HEK293 (cell line): ENCODE measurements around the gene ATP13A2.

Source experiments
- CTCF ChIA-PET: fragments of 350-600 bp; formaldehyde crosslinking; extraction: SDS; loops from one replicate; lab custom pipeline; 2021; ENCODE audit warnings: antibody characterized with exemption; lab: Yijun Ruan, JAX
- POLR2A ChIA-PET: fragments of 300-600 bp; formaldehyde crosslinking; extraction: SDS; loops from one replicate; lab custom pipeline; 2020; ENCODE audit warnings: antibody characterized with exemption, inconsistent platforms; lab: Yijun Ruan, JAX
- H3K27ac ChIP-seq: fragments of 200-500 bp; sonication (Bioruptor generic); 2 replicates; pipeline ENCODE4 v1.5.1; 2014; ENCODE audit warnings: low read depth, low read length, control low read depth, inconsistent platforms; ENCODE audit errors: extremely low read depth
- H3K36me3 ChIP-seq, 2 experiments: fragments of 200-500 bp in 1 of 2; sonication (Bioruptor generic) in 1 of 2; 1 replicate in 1 of 2; 2 replicates in 1 of 2; pipeline ENCODE4 v1.5.1; 2014 to 2017; ENCODE audit warnings: inconsistent platforms in 2 of 2, low read length in 2 of 2; ENCODE audit not compliant: control insufficient read depth in 2 of 2, insufficient read depth in 1 of 2
- H3K4me1 ChIP-seq: fragments of 200-500 bp; sonication (Bioruptor generic); 2 replicates; pipeline ENCODE4 v1.5.1; 2014; ENCODE audit warnings: mild to moderate bottlenecking, low read length, inconsistent platforms; ENCODE audit not compliant: control insufficient read depth, insufficient read depth
- H3K4me3 ChIP-seq: 2 replicates; pipeline ENCODE4 v1.5.1; 2011; ENCODE audit warnings: low read depth, mild to moderate bottlenecking, control low read depth, low read length, moderate library complexity
- H3K9me3 ChIP-seq: fragments of 200-500 bp; sonication (Bioruptor generic); 2 replicates; pipeline ENCODE4 v1.5.1; 2014; ENCODE audit warnings: low read depth, low read length, inconsistent platforms; ENCODE audit not compliant: control insufficient read depth, insufficient read depth
- BCL11B ChIP-seq: fragments of 450-650 bp; formaldehyde crosslinking; IDR thresholded peaks from 2 replicates; pipeline ENCODE4 v1.5.1; 2016; ENCODE audit warnings: low read depth, missing biosample characterization, missing genetic modification characterization
- GFI1B ChIP-seq: fragments of 450-650 bp; formaldehyde crosslinking; IDR thresholded peaks from 2 replicates; pipeline ENCODE4 v1.5.1; 2016; ENCODE audit warnings: missing biosample characterization, missing genetic modification characterization
- GLIS1 ChIP-seq: fragments of 450-650 bp; formaldehyde crosslinking; IDR thresholded peaks from 2 replicates; pipeline ENCODE4 v1.5.1; 2016; ENCODE audit warnings: missing biosample characterization, missing genetic modification characterization
- GLIS2 ChIP-seq: fragments of 450-650 bp; formaldehyde crosslinking; IDR thresholded peaks from 2 replicates; pipeline ENCODE4 v1.5.1; 2016; ENCODE audit warnings: missing biosample characterization, missing genetic modification characterization
- KLF1 ChIP-seq: fragments of 450-650 bp; formaldehyde crosslinking; IDR thresholded peaks from 2 replicates; pipeline ENCODE4 v1.5.1; 2016; ENCODE audit warnings: missing biosample characterization, missing genetic modification characterization
- MYNN ChIP-seq: fragments of 450-650 bp; formaldehyde crosslinking; IDR thresholded peaks from 2 replicates; pipeline ENCODE4 v1.5.1; 2016; ENCODE audit warnings: missing biosample characterization, missing genetic modification characterization, borderline replicate concordance
- SCRT1 ChIP-seq: fragments of 450-650 bp; formaldehyde crosslinking; IDR thresholded peaks from 2 replicates; pipeline ENCODE4 v1.5.1; 2016; ENCODE audit warnings: missing biosample characterization, missing genetic modification characterization, borderline replicate concordance
- ZFP41 ChIP-seq: fragments of 450-650 bp; formaldehyde crosslinking; IDR thresholded peaks from 2 replicates; pipeline ENCODE4 v1.5.1; 2016; ENCODE audit warnings: missing biosample characterization, missing genetic modification characterization, borderline replicate concordance
- ZNF19 ChIP-seq: fragments of 450-650 bp; formaldehyde crosslinking; IDR thresholded peaks from 2 replicates; pipeline ENCODE4; 2016; ENCODE audit warnings: missing biosample characterization, missing genetic modification characterization, low read depth
- ZNF274 ChIP-seq, 2 experiments: fragments of 200-500 bp in 1 of 2; fragments of 450-650 bp in 1 of 2; sonication (Bioruptor generic) in 1 of 2; formaldehyde crosslinking in 1 of 2; IDR thresholded peaks; 2 replicates each; pipeline versions ENCODE4 v1.5.1 to v1.6.1; 2014 to 2016; ENCODE audit warnings: borderline replicate concordance in 1 of 2, inconsistent platforms in 1 of 2, low read length in 1 of 2, missing biosample characterization in 1 of 2, missing genetic modification characterization in 1 of 2
- ZNF302 ChIP-seq: fragments of 450-650 bp; formaldehyde crosslinking; IDR thresholded peaks from 2 replicates; pipeline ENCODE4 v1.5.1; 2016; ENCODE audit warnings: missing biosample characterization, missing genetic modification characterization, low read depth
- ZNF341 ChIP-seq: fragments of 450-650 bp; formaldehyde crosslinking; IDR thresholded peaks from 2 replicates; pipeline ENCODE4; 2016; ENCODE audit warnings: low read depth, missing biosample characterization, missing genetic modification characterization
- ZNF354C ChIP-seq: fragments of 450-650 bp; formaldehyde crosslinking; IDR thresholded peaks from 2 replicates; pipeline ENCODE4 v1.5.1; 2016; ENCODE audit warnings: missing biosample characterization, missing genetic modification characterization, low read depth, borderline replicate concordance
- ZNF596 ChIP-seq: fragments of 450-650 bp; IDR thresholded peaks from 2 replicates; pipeline ENCODE4 v1.5.0; 2018; ENCODE audit warnings: missing biosample characterization, mild to moderate bottlenecking, missing genetic modification characterization, moderate library complexity
- ZNF623 ChIP-seq: fragments of 450-650 bp; formaldehyde crosslinking; IDR thresholded peaks from 2 replicates; pipeline ENCODE4 v1.5.1; 2016; ENCODE audit warnings: missing biosample characterization, missing genetic modification characterization
- ZNF626 ChIP-seq: fragments of 450-650 bp; sonication (Bioruptor Pico); formaldehyde crosslinking; IDR thresholded peaks from 2 replicates; pipeline ENCODE4 v1.5.1; 2018; ENCODE audit warnings: missing biosample characterization, missing genetic modification characterization, inconsistent platforms
- ZNF777 ChIP-seq: fragments of 450-650 bp; formaldehyde crosslinking; IDR thresholded peaks from 2 replicates; pipeline ENCODE4 v1.5.1; 2017; ENCODE audit warnings: missing biosample characterization, missing genetic modification characterization, borderline replicate concordance
- ZSCAN23 ChIP-seq: fragments of 450-650 bp; formaldehyde crosslinking; IDR thresholded peaks from 2 replicates; pipeline ENCODE4 v1.5.1; 2016; ENCODE audit warnings: missing biosample characterization, missing genetic modification characterization
- TF ChIP-seq, protein P1 (sequence below): fragments of 450-650 bp; formaldehyde crosslinking; IDR thresholded peaks from 2 replicates; pipeline ENCODE4 v1.5.1; 2016; ENCODE audit warnings: missing biosample characterization, missing genetic modification characterization
- TF ChIP-seq, protein P2 (sequence below): fragments of 450-650 bp; formaldehyde crosslinking; IDR thresholded peaks from 2 replicates; pipeline ENCODE4 v1.5.1; 2016; ENCODE audit warnings: missing biosample characterization, missing genetic modification characterization

ATP13A2 gene

DNA sequence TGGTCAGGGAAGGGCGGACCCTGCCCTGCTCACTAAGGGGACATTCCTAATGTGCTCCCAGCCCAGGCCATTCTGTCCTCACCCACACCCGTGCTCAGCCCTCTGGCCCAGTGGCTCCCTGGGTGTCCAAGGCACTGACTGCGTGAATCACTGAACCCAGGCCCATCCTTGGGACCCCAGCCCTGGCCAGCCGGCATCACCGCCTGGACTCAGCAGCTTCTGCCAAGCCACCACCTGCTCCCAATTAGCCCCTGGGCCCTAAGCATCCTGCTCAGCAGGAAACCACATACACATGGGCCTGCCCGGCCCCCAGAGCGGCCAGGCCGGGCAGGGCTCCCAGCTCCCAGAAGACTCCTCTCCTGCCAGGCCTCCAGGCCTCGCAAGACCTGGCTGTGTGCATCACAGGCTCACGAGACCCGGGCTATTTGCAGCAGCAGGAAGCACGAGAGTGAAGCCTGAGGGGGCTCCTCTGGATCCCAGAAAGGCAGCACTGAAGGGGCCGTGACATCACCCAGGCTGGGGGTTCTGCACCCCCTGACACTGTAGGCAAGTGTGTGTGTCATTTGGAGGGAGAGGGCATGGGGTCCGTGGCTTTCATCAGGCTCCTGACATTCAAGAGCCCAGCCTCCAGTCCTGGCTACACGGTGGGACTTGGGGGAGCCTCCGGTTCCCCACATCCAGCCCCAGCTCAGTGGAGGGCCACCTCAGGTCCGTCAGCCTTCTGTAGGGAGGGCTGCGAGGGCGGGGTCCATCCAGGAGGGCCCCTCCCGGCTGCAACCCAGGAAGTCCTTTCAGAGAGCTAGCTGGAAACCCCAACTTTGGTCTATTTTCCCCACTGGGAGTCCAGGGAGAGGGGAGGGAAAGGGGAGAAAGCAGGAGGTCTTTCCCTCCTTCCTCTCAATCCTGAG, 32.9 kb downstream of the ATP13A2 start (continued):
- no peak for TF ChIP-seq MYNN (tag by site-specific recombination)
- TF ChIP-seq GFI1B (tag by site-specific recombination) = no peak

DNA sequence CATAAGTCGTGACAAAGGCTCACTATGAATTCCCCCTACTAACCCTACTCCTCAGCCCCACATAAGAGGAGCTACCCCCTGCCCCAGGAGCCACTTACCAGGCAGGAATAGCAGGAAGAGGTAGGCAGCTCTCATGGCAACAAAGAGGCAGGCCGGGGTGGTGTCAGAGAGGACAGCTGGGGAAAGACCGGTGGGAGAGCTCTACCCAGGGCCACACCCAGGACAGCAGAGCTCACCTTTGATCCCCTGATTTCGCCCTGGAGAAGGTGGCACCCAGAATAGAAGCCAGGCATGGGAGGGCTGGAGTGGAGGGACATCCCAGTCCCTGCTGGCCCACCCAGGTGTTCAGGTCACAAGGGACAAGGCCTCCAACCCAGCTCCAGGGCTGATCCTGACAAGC, 33.6 kb downstream of the ATP13A2 start:
- Histone ChIP-seq H3K27ac (no peak overlapping the region), H3K36me3 (peaks cover 0 to 3% of the 10 kb centered on the region in 2 experiments; a peak in 1 of 3 replicates), H3K9me3 (no peaks in the 10 kb centered on the region), H3K4me3 (no peak overlapping the region), H3K4me1 (no peaks in the 10 kb centered on the region)
- TF ChIP-seq ZFP41 (tag by site-specific recombination) (no peak), ZNF354C (tag by site-specific recombination) (no peak), ZNF274 (IDR thresholded peaks at IDR 0.05; ENCODE audit: low read length) (no peak), ZNF274 (tag by site-specific recombination; IDR thresholded peaks at IDR 0.05; ENCODE audit: borderline replicate concordance) (no peak), ZSCAN23 (tag by site-specific recombination) (no peak), ZNF302 (tag by site-specific recombination) (no peak)
- CTCF ChIA-PET = interaction anchor here (0.6 to 1.8 kb wide), 3 partner anchors 17 to 1344 kb away, joined by 3 to 4 read pairs (median 3); no protein-coding TSS in a partner anchor
- POLR2A ChIA-PET = interaction anchor here (0.6 to 5.3 kb wide), 3 partner anchors 8 to 30 kb away, joined by 3 to 23 read pairs (median 4); no protein-coding TSS in a partner anchor

DNA sequence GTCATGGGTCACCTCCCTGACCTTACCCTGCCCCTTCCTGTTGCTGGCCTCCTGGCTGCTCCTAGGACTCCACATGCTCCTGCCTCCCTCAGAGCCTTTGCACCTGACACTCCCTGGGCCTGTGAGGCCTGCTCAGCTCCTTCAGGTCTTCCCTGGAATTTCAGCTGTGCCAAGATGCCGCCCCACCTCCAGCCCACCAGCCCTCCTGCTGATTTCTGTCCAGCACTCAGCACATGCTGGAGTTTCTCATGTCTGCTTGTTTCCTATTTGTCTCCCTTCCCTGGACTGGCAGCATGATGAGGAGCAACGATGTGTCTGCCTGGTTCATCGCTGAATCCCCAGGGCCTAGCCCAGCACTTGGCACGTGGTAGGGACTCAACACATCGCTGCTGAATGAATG, 34.4 kb downstream of the ATP13A2 start:
- peaks cover 0 to 5% of the 10 kb centered on the region in 2 experiments; a peak in 1 of 3 replicates for H3K36me3 ChIP-seq
- CTCF ChIA-PET = interaction anchor here (2.8 kb wide), 1 partner anchor 10 kb away, joined by 13 read pairs; no protein-coding TSS in a partner anchor
- POLR2A ChIA-PET = interaction anchor here (0.6 to 5.3 kb wide), 2 partner anchors 10 to 31 kb away, joined by 4 to 23 read pairs; no protein-coding TSS in a partner anchor
- TF ChIP-seq ZNF19 (tag by site-specific recombination) (no peak), ZNF596 (no peak), ZNF626 (tag by site-specific recombination) (no peak), GLIS1 (tag by site-specific recombination) (peak; percentile 26; the same call in 1 of the 2 replicates), KLF1 (no peak), ZNF623 (tag by site-specific recombination) (0 out of 2 replicates have a peak, but pooled peaks have one; percentile 21), ZNF341 (peak; percentile 80)
- no peak overlapping the region for H3K27ac ChIP-seq
- no peaks in the 10 kb centered on the region for H3K9me3 ChIP-seq
- H3K4me1 ChIP-seq = no peaks in the 10 kb centered on the region
- no peak overlapping the region for H3K4me3 ChIP-seq

DNA sequence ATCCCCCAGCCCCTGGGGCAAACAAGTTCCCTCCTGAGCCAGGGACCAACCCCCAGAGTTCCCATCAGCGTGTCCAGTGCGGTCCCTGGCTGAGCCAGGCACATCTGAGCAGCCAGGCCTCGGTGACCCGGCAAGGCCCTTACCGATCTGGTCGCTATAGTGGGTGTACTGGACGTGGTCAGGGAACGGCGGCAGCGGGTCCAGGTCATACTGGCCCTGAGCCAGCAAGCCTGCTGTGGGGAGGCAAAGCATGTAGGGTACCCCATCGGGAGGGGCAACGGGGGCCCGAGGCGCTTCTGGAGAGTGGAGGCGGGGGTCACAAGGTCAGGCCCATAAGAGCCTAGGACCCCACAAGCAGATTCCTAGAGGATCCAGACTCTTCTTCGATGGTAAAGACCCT, 34.8 kb downstream of the ATP13A2 start:
- no peak overlapping the region for H3K27ac ChIP-seq
- POLR2A ChIA-PET = interaction anchor here (0.7 to 5.3 kb wide), 2 partner anchors 10 to 15 kb away, joined by 3 to 23 read pairs; no protein-coding TSS in a partner anchor
- no peaks in the 10 kb centered on the region for H3K9me3 ChIP-seq
- no peak overlapping the region for H3K4me3 ChIP-seq
- H3K36me3 ChIP-seq = peaks cover 0 to 5% of the 10 kb centered on the region in 2 experiments; a peak in 1 of 3 replicates
- no peaks in the 10 kb centered on the region; the same call in 1 of the 2 replicates for H3K4me1 ChIP-seq
- CTCF ChIA-PET = interaction anchor here (2.8 kb wide), 1 partner anchor 10 kb away, joined by 13 read pairs; no protein-coding TSS in a partner anchor
- TF ChIP-seq SCRT1 = no peak
- no peak for TF ChIP-seq ZNF777 (tag by site-specific recombination)
- 0 out of 2 replicates have a peak, but pooled peaks have one; percentile 51 for TF ChIP-seq BCL11B (tag by site-specific recombination)
- 0 out of 2 replicates have a peak, but pooled peaks have one; percentile 25 for TF ChIP-seq GLIS2
- TF ChIP-seq, protein P1, sequence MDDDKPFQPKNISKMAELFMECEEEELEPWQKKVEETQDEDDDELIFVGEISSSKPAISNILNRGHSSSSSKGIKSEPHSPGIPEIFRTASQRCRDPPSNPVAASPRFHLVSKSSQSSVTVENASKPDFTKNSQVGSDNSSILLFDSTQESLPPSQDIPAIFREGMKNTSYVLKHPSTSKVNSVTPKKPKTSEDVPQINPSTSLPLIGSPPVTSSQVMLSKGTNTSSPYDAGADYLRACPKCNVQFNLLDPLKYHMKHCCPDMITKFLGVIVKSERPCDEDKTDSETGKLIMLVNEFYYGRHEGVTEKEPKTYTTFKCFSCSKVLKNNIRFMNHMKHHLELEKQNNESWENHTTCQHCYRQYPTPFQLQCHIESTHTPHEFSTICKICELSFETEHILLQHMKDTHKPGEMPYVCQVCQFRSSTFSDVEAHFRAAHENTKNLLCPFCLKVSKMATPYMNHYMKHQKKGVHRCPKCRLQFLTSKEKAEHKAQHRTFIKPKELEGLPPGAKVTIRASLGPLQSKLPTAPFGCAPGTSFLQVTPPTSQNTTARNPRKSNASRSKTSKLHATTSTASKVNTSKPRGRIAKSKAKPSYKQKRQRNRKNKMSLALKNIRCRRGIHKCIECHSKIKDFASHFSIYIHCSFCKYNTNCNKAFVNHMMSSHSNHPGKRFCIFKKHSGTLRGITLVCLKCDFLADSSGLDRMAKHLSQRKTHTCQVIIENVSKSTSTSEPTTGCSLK = no peak
- TF ChIP-seq, protein P2, sequence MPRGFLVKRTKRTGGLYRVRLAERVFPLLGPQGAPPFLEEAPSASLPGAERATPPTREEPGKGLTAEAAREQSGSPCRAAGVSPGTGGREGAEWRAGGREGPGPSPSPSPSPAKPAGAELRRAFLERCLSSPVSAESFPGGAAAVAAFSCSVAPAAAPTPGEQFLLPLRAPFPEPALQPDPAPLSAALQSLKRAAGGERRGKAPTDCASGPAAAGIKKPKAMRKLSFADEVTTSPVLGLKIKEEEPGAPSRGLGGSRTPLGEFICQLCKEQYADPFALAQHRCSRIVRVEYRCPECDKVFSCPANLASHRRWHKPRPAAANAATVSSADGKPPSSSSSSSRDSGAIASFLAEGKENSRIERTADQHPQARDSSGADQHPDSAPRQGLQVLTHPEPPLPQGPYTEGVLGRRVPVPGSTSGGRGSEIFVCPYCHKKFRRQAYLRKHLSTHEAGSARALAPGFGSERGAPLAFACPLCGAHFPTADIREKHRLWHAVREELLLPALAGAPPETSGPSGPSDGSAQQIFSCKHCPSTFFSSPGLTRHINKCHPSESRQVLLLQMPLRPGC = no peak
